ENCODE measurements around the gene TTC22.
A peak's percentile ranks its signal among the peaks of the same experiment; 100 is the strongest.

Gene TTC22

DNA sequence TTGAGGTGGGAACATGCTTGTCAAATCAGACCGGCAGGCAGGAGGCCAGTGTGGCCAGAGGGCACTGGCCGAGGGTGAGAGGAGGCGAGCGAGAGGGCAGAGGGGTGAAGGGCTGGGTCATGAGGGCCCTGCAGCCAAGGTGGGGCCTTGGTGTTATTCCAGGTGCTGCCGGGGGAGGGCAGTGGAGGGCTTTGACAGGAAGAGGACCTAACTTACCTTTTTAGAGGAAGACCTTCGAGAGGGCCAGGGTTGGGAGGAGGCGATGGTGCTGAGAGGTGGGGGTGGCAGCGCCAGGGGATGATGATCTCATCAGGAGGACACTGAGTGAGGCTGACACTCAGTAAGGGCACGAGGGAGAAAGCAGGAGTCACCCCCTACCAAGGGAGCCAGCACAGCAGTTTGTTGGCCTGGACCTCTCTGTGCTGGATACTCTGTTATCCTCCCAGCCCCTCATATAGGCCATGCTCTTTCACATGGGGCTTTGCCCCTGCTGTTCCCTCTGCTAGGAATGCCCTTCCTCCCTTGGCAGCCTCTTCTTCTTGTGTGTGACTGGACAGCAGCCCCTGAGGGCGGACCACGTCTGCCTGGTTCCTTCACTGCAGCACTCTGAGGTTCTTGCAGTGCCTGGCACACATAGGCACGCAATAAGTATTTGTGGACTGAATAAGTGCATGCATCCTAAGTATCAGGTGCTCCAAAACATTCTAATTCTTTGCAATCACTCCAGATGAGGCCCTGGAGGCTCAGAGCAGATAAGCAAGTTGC lies 7.5 kb upstream of the TTC22 start:
- no peak for DNase-seq (ENCODE audit: low read depth)

DNA sequence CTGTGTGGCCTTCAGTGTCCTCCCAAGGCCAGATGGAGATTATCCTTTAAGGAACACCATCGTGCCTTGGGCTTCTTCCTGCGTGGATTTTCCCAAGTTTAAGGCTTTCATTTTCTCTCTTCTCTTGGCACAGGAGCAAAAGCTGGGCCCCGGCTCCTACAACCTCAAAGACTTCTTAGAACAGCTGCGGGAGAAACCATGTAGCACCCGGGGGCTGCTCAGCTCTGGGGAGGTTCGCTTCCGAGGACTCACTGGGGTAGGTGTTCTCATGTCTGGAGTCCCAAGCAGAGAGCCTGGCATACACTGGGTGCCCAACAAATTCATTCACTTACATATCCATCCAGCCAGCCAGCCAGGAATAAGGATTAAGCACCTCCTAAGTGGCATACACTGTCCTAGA lies 6.6 kb upstream of the TTC22 start:
- no peak for DNase-seq (ENCODE audit: low read depth)

DNA sequence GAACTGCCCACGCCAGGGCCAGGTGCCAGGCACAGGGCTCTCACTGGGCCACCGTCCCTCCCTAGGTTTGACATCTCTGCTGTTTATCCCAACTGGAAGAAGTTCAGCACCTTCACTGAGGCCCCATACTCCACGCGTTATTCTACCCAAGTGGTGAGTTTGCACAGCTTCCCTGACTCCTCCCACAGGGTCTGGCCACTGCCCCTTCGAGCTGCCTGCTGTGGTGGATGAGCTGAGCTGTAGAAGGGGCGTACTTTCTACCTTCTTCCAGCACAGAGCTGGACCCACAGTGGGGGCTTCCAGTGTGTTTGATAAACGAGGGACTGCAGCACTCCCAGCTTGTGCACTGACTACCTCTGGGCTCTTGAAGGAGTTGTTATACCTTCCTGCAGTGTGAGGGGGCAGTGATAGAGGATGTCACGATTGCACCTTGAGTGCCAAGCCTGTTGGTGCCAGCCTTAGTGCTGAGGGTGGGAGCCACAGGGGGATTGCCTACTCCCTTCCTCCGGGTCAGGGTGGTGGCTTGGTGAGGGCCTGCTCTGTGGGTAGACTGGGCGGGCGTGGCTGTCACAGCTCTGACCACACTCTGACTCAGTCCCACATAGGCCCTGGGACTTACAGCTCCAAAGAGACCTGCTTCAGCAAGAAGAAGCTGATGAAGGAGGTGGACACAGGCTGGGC lies 5.9 kb upstream of the TTC22 start:
- peak; percentile 20 for DNase-seq (ENCODE audit: low read depth)

DNA sequence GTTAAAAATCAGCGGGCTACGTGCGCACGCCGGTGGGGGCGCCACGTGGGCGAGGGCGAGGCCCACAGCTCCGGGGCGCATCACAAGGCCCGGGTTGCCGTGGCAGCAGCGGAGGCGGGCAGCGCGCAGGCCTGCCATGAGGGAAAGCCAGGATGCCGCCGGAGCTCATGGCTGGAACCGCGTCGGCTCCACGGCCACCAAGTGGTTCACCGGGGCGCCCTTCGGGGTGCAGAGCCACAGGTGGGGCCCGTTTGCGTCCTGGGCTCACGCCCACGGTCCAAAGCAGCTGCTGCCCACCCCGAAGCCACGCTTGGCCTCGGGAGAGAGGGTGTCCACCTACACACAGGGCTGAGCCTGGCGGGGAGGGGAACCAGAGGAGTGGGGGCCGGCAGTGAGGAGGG lies 4.9 kb upstream of the TTC22 start:
- DNase-seq (ENCODE audit: low read depth), result no peak

DNA sequence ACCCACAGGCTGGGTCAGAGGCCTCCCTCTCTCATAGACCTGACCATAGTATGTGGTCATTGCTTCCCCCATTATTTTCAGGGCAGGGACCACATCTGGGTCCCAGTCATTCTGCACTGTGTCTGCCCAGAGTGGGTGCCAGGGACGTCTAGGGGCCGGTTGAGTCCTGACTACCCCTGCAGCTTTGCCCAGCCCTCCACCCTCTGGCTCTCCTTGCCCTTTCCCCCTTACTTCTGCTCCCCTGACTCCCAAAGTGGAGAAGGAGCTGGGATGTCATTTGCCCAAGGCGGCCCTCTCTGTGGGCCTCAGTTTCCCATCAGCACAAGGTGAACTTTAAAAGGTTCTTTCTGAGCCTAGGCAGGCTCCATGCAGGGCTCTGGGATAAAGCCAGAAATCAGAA lies 4.3 kb upstream of the TTC22 start:
- DNase-seq (ENCODE audit: low read depth), result no peak

DNA sequence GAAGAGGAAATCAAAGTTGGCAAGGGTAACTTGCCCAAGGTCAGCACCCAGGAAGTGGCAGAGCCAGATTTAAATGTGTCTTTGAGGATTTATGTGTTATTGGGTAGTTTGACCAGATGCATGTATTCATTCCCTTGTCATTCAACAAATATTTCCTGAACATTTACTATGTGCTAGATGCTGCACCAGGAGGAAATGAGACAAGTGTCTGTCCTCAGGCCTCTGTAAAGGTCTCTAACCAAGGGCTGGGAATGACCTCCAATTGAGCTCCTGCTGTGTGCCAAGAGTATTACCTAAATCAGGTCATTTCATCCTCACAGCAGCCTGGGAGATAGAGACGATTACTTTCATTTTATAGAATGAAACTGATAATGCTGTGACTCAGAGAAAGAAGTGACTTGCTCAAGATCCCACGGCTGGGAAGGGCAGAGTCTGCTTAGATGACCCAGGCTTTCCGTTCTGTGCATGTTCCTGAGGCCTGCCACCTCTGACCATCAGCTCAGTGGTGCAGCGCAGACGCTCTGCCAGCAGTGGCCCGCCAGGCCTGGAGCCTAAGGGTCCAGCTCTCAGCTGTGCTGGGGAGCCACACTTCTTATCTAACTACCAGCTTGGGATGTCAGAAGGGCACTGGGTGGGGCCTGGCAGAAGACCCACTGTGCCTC lies 3.5 kb upstream of the TTC22 start:
- DNase-seq (ENCODE audit: low read depth), result peak; percentile 21

DNA sequence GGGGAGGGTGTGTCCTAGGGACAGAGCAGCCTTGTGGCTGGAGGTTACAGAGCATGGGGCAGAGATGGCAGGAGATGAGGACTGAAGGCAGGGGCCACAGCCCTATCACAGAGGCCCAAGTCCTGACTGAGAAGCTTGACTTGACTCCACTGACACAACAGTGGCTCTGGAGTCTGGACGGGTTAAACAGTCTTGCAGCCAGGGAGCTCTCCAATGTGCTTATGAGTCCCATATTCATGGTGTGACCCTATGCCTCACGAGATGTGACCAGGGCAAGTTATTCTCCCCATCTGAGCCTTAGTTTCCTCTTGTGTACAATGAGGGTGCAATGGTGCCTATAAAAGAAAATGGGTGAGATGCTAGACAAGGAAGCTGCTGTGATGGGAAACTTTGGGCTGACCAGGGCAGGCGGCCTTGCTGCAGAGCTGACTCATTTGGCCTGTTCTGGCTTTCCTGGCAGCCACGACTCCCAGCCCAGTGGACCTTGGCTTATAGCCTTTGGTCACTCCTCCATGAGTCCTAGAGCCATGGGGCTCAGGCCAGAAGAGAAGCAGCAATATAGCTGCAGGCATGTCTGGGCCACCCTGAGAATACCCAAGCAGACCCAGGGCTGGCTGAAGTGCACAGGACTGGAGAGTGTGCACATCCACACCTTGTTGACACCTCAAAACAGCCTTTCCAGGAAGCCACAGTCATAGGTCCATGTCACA lies 2.8 kb upstream of the TTC22 start:
- DNase-seq (ENCODE audit: low read depth), result no peak

DNA sequence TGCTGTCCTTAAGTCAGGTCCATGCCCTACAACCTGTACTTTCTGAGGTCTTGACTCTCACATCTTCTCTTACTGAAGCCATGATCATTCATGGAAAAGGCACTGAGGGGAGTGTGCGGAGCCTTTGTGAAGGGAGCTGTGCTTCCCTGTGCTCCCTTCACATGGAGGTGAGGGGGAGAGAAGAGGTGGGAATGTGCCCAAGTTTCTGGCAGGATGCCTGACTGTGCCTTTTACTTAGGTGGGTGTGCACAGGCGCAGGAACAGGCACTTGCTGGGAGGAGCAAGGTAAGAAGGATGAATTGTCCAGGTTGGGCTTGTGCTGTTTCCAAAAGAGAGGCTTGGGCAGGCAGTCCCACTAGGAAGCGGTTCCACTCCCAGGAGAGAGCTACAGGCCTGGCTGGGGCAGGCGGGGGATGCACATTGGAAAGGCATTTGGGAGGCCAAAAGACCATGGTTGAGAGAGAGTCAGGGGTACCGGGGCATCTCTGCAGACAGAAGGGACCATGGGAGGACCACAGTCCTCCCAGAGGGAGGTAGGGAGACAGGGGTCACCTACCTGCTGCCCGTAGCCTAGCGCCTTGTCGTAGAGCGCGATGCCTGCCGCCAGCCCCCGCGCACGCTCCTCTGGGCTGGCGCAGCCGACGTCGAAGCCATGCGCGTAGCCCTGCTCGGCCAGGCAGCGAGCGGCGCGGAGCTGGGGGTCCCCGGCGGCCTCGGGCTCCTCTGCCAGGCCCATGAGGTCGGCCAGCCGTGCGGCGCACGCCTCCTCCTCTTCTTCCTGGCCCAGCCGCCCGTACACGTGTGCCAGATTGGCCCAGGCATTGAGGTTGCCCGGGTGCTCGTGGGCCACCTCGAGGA lies 853 bp downstream of the TTC22 start:
- DNase-seq (ENCODE audit: low read depth), result no peak

DNA sequence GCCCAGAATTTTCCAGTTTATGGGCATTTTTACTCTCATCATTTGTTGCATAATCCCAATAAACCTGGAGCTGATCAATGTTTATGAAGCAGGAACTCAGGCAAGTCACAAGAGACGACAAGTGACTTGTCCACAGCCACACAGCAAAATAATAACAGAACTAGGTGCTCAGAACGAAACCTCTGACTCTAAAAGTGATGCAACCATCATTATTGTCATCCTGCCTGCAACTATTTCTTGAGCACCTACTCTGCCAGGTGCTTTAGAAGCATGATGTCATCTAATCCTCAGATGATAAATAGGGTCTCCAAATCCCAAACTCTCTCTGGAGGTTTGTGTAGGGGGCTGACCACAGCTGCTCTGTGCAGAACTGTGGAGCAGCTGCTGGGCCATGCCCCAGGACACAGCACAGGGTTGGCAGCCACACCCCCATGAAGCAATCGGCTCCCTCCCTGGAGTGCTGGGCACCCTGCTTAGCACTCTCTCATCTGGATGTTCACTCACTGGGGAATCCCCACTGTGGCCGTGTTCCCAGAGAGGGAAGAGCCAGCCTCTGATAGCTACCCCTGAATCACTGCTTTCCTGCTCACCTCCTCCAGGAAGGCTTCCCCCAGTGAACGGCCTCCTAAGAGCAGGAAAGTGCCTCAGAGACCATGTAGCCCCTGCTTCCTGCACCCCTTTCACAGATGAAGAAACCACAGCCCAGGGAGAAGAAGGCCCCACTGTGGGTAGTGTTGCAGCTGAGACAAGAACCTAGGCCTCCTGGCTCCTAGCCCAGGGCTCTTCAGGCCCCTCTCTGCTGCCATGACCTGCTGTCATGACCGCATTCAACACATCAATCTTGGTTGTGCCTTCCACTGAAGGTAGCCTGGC lies 2.1 kb downstream of the TTC22 start:
- DNase-seq (ENCODE audit: low read depth), result peak; percentile 46

DNA sequence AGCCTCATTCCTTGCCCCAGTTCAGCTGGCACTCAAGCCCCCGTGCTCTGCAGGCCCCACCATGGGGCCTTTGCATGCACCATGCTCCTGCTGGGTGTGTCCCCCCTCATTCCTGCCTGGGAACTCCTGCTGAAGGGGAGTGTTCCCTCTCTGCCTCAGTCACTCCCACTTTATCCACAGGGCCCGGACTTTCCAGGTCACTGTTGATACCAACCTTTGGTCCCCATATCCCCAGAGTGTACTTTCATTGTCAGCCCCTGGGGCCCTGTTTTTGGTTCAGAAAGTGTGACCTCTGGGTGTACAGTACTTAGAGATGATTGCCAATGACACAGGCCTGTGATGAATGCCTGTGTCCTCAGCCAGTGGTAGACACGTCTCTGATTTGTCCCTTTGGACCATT lies 2.9 kb downstream of the TTC22 start:
- DNase-seq (ENCODE audit: low read depth), result no peak

DNA sequence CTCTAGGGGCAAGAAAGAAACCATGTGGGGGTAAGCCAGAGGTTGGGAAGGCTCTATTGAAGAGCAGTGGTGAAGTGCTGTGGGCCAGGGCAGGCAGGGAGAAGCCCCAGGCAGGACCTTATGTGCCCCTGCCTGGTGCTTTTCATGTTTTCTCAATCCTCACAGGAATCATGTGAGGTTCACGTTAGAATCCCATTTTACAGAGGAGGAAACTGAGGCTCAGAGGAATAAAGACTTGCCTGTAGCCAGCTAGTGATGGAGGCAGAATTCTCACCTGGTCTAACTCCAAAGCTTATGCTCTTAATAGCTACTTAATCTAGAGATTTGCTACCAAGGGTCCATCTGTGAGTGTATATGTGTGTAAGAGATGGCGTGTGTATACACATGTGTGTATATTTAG lies 4.2 kb downstream of the TTC22 start:
- no peak for DNase-seq (ENCODE audit: low read depth)

DNA sequence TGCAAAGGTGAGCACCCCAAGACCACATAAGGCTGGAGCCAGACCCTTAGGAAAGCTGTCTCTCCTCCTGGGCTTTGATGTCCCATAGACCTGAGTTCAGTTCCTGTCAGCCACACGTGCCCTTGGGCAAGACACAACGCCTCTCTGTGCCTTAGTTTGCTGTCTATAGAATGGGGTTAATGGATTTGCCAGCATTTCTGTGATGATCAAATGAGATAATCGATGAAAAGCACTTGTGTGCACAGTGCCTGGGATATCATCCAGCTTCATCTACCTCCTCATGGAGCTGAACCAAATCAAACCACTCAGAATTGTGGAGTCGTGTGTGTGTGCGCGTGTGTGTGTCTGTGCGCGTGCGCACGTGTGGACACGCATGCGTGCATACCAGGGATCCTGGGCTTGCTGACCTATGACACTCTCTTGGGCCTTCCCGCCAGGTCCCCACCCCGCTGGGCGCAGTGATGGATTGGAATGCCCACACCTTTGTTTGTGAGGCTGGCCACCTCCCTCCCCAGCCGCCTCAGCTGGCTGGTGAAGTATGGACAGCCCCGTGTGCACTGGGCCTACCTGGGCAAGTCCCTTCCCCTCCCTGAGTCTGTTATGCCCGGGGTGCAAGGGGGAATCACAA lies 5.2 kb downstream of the TTC22 start:
- DNase-seq (ENCODE audit: low read depth), result no peak

DNA sequence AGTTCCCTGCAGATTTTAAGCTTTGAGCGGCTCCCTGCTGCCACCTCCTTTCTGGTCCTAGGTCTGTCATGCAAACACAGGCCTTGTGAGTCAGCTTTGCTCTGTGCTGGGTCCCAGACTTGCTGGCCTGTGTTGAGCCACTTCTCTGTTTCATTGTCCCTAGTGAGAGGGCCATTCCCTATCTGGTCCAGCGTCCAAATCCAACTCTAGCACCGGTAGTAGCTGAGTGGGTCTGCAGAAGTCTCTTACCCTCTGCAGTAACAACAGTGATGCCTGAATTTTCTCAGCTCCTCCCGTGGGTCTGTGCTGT lies 5.8 kb downstream of the TTC22 start:
- no peak for DNase-seq (ENCODE audit: low read depth)

DNA sequence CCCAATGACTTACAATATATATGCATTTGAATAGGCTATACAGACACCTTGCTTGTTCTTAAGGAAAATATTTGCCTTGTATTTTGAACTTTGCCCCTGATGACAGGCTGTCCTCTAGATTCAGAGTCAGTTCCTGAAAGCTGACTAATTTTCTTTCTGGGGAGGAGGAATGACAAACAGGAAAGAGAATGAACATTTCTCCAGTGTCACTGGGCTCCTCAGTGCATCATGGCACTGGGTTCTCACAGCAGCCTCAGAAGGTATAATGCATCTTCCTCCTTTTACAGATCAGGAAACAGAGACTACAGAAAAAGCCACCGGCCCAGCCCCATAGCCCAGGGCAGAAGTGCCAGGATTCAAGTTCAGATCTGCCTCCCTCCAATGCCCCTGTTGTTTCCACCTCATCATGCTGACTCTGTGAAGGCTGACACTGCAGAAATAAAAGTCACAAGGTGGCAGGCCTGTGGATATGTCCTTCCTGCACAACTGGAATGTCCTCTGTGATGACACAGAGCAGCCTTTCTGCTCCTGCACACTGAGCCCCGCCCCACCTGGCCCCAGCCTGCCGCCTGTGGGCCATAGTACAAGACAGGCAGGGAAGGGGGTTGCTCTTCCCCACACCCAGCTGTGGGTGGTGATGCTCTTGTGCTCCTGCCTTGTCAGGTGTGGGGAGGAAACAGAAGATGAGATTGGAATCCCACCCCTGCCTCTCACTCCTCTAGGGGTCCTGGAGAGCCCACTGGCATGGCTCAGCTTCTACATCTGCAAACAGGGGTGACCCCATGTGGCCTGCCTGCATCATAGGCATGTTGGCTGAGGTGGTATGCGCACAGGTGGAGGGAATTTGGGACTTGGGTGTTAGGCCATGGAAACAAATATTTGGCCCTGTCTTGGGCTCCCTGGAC lies 6.4 kb downstream of the TTC22 start:
- no peak for DNase-seq (ENCODE audit: low read depth)

DNA sequence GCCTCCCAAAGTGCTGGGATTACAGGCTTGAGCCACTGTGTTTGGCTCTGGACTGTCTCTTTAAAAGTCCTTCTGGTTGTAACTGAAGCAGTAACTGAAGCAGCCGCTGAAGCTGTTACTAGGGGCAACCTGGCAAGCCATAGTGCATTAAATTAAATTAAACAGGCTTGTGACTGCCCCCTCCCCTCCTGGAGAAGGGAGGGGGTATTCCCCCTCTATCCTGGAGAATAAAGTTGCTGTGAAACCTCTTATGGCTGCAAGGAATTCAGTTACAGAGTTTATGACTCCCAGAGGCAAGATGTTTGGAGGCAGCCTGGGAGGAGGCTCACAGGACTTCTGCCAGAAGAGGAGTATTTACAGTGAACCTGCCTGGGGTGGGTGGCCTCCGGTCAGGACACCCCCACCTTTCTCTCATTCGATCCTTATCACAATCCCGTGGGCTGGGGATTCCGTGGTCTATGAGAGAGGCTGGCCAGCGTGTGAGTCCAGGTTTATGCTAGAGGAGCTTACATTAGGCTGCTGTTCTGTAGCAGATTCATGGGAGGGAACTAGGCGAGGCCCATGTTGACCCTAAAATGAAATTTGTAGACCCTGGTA lies 8.3 kb downstream of the TTC22 start:
- no peak for DNase-seq (ENCODE audit: low read depth)

DNA sequence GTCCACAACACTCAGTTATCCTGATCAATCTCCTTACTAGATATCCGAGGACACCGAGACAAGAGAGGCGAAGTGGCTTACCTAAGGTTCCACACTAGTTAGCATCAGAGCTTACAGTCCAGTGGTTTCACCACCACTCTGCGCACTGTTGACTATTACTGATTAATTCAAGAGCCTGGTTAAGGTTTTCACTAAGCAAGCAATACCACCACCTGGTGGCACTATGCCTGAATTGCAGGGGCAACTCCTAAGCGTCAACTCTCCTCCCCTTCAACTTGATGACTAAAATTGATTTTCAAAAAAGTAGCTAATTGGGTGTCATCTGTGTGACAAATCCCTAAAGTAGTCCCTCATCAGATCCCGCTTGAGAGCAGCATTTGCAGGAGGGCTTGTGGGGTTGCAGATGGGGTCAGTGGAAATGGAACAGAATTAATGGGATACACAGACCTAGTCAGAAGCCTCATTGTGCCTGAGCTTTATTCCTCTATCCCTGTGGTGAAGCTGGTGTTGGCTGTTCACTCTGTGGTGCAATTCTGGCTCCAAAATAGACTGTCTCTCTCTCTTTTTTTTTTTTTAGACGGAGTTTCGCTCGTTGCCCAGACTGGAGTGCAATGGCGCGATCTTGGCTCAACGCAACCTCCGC lies 9.1 kb downstream of the TTC22 start:
- peak; percentile 64 for DNase-seq (ENCODE audit: low read depth)

DNA sequence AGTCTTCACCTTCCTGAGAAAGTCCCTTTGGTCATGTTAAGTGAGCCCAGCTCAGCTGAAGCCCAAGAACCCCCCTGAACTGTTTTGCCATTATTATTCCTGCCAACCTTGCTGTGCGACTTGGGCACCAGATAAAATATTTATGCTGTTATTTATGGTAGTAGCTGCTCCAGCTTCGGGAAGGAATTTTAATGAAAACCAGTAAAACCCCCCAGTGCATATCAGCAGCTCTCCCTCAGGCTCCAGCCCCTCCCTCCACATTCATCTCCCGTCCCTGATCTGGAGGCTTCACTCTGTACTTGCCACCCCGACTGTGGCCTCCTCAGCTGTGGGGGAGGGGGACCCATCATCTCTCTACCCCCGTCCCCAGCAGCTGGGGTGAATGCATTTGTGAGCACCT lies 12.7 kb downstream of the TTC22 start:
- no peak for DNase-seq (ENCODE audit: low read depth)

DNA sequence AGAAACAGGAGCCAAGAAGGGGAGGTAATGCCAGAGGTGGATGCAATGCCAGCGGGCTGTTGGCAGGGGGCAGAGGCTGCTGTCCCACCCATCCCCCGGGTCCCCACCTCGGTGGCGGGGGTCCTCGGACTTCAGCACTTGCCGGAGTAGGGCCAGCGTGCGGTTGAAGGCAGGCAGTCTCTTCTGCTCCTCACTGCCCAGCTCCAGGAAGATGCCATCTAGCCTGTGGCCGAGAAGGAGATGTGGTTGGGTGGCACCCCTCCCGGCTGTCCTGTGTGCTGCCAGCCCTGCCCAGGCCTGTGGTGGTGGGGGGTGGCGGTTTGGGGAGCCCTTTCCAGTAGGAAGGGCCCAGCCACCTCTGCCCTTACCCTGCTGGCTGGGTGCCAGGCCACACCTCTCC lies 13.5 kb downstream of the TTC22 start:
- no peak for DNase-seq (ENCODE audit: low read depth)

DNA sequence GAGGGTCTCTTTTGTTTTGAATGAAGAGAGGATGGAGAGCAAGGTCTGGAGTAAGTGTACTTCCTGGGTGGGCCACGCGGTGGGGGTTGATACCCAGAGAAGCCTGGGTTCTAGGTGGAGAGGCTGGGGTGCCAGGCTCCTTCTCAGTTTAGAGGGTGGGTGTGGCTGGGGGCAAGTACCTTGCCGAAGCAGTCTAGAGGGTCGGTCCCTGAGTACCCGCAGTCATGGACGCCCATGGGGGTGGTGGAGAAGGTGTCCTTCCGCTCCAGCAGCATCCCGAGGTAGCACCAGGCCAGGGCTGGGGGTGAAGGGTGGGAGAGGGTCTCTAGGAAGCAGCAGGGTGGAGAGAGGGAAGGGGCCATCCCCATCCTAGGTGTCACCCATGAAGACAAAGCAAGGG lies 14.3 kb downstream of the TTC22 start:
- DNase-seq (ENCODE audit: low read depth), result no peak
